K562 (cell line): ENCODE data around the gene SLC22A23. TPM values are rescaled to one million over a fixed set of nuclear protein-coding genes. Genes with fewer than 3 reads are reported as not detected.

Source experiments
- ATAC-seq: fragments of 200-7000 bp; cut with Tn5 transposase; 3 replicates; pipeline ENCODE4 v1.9.1; 2020; ENCODE audit warnings: moderate library complexity
- BruUV-seq: library from RNA; stranded (reverse); fragments of 400-500 nt; replicated peaks from 2 replicates; lab custom pipeline; 2021; lab: Mats Ljungman, UMichigan
- CTCF ChIA-PET: fragments of 300-600 bp; formaldehyde crosslinking; extraction: SDS; loops from one replicate; lab custom pipeline; 2021; ENCODE audit warnings: low intra/inter-chr PET ratio; lab: Yijun Ruan, JAX
- POLR2A ChIA-PET: fragments of 300-600, 350-650 bp; sonication (Branson Sonifier 250); formaldehyde crosslinking; extraction: SDS; loops from one replicate; lab custom pipeline; 2021; ENCODE audit warnings: antibody characterized with exemption, inconsistent platforms; lab: Yijun Ruan, JAX
- DNase-seq, 4 experiments: peaks; one replicate each; pipeline versions ENCODE4 v3.0.0 to v3.0.0-alpha.2; 2011 to 2018; ENCODE audit warnings: low spot score in 3 of 4, mixed read lengths in 3 of 4; ENCODE audit errors: extremely low read depth in 1 of 4
- FAIRE-seq: peaks from 2 replicates; lab custom pipeline; 2011; peaks lifted over from hg19 to GRCh38; lab: Jason Lieb, UNC
- H2AFZ ChIP-seq: 2 replicates; pipeline ENCODE4 v1.6.0; 2011; ENCODE audit warnings: low read depth, low read length, control low read depth, inconsistent platforms
- H3K27ac ChIP-seq: fragments of 200-600 bp; 3 replicates; pipeline ENCODE4 v1.8.0; 2011; ENCODE audit warnings: low read depth, mild to moderate bottlenecking, control low read depth, inconsistent platforms, low read length, moderate library complexity, mixed read lengths; ENCODE audit errors: extremely low read depth
- H3K27me3 ChIP-seq, 2 experiments: fragments of 300-600 bp in 1 of 2; 2 replicates in 1 of 2; 3 replicates in 1 of 2; pipeline versions ENCODE4 v1.6.0 to v1.8.0; 2011; ENCODE audit warnings: inconsistent platforms in 2 of 2, low read length in 2 of 2, mild to moderate bottlenecking in 1 of 2, mixed read lengths in 1 of 2, moderate library complexity in 1 of 2; ENCODE audit not compliant: control insufficient read depth in 2 of 2, insufficient read depth in 2 of 2
- H3K36me3 ChIP-seq: fragments of 300-600 bp; 3 replicates; pipeline ENCODE4 v1.8.0; 2011; ENCODE audit warnings: mild to moderate bottlenecking, low read length, inconsistent platforms; ENCODE audit not compliant: control insufficient read depth, insufficient read depth
- H3K4me1 ChIP-seq, 2 experiments: fragments of 200-600 bp in 1 of 2; replicated peaks in 1 of 2; 2 replicates in 1 of 2; 3 replicates in 1 of 2; pipeline versions ENCODE4 v1.5.1 to v1.8.0; 2011; ENCODE audit warnings: inconsistent platforms in 2 of 2, low read length in 2 of 2, mild to moderate bottlenecking in 1 of 2, mixed read lengths in 1 of 2, moderate library complexity in 1 of 2; ENCODE audit not compliant: control insufficient read depth in 2 of 2, insufficient read depth in 2 of 2
- H3K4me2 ChIP-seq: 2 replicates; pipeline ENCODE4 v1.6.1; 2011; ENCODE audit warnings: low read length, control low read depth, inconsistent platforms, mixed read lengths; ENCODE audit not compliant: insufficient read depth
- H3K4me3 ChIP-seq: fragments of 200-600 bp; sonication (generic), shearing (Covaris generic); 2 replicates; pipeline ENCODE4 v1.5.1; 2016; ENCODE audit warnings: control low read depth, inconsistent platforms
- H3K79me2 ChIP-seq: fragments of 200-600 bp; 3 replicates; pipeline ENCODE4 v1.8.0; 2011; ENCODE audit warnings: low read length, inconsistent platforms; ENCODE audit not compliant: control insufficient read depth, insufficient read depth
- H3K9ac ChIP-seq, 2 experiments: 2 replicates each; pipeline versions ENCODE4 v1.6.0 to v1.6.1; 2011; ENCODE audit warnings: low read depth in 2 of 2, low read length in 2 of 2, control low read depth in 1 of 2, inconsistent platforms in 1 of 2, mild to moderate bottlenecking in 1 of 2, mixed read lengths in 1 of 2; ENCODE audit not compliant: insufficient read depth in 1 of 2
- H3K9me1 ChIP-seq: one replicate; pipeline ENCODE4 v1.6.0; 2011; ENCODE audit warnings: inconsistent platforms, mild to moderate bottlenecking, low read length, moderate library complexity; ENCODE audit not compliant: control insufficient read depth, insufficient read depth
- H3K9me3 ChIP-seq: replicated peaks from 2 replicates; pipeline ENCODE4 v1.5.1; 2011; ENCODE audit warnings: low read depth, low read length, inconsistent platforms; ENCODE audit not compliant: control insufficient read depth, insufficient read depth
- H4K20me1 ChIP-seq: replicated peaks from 2 replicates; pipeline ENCODE4 v1.6.1; 2011; ENCODE audit warnings: low read length, inconsistent platforms, mixed read lengths; ENCODE audit not compliant: control insufficient read depth, insufficient read depth
- COPS2 ChIP-seq: fragments of 450-650 bp; conservative IDR thresholded peaks from 2 replicates; pipeline ENCODE4 v1.6.1; 2016; ENCODE audit warnings: mild to moderate bottlenecking, moderate library complexity
- CREB3 ChIP-seq: fragments of 450-650 bp; conservative IDR thresholded peaks from 2 replicates; pipeline ENCODE4 v1.6.1; 2016; ENCODE audit warnings: missing genetic modification characterization, low read depth, mild to moderate bottlenecking, missing compliant biosample characterization, moderate library complexity
- CREBBP ChIP-seq: IDR thresholded peaks from one replicate; pipeline ENCODE4 v1.6.1; 2012; ENCODE audit warnings: low read depth, mild to moderate bottlenecking, control low read depth, inconsistent platforms, low read length
- FOS ChIP-seq: IDR thresholded peaks from 3 replicates; pipeline ENCODE4 v1.6.1; 2011; ENCODE audit not compliant: insufficient read length; ENCODE audit errors: extremely low read depth
- MYC ChIP-seq, 2 experiments: fragments of 250-450 bp in 1 of 2; sonication (Bioruptor Pico) in 1 of 2; IDR thresholded peaks; 2 replicates each; pipeline versions ENCODE4 v1.5.1 to v1.6.1; 2012 to 2021; ENCODE audit warnings: low read depth in 2 of 2, borderline replicate concordance in 1 of 2, improper control_type of control experiment in 1 of 2, low read length in 1 of 2, mild to moderate bottlenecking in 1 of 2, moderate library complexity in 1 of 2
- NR4A1 ChIP-seq, 2 experiments: fragments of 250-450 bp in 1 of 2; fragments of 450-650 bp in 1 of 2; sonication (Bioruptor Pico) in 1 of 2; IDR thresholded peaks; 2 replicates each; pipeline versions ENCODE4 v1.4.0 to v1.6.1; 2016 to 2020; ENCODE audit warnings: mild to moderate bottlenecking in 2 of 2, missing compliant biosample characterization in 1 of 2, missing genetic modification characterization in 1 of 2, moderate library complexity in 1 of 2
- POLR2AphosphoS2 ChIP-seq: IDR thresholded peaks from 2 replicates; pipeline ENCODE4 v1.6.1; 2012; ENCODE audit warnings: low read length, improper control_type of control experiment
- RERE ChIP-seq: sonication (generic); formaldehyde crosslinking; IDR thresholded peaks from 2 replicates; pipeline ENCODE4 v1.8.0; 2023; ENCODE audit warnings: missing genetic modification reagents, mild to moderate bottlenecking, borderline replicate concordance
- TCF3 ChIP-seq: sonication (generic); formaldehyde crosslinking; IDR thresholded peaks from 2 replicates; pipeline ENCODE4 v1.4.0; 2020; ENCODE audit warnings: mild to moderate bottlenecking, missing genetic modification reagents
- TRIM24 ChIP-seq, 2 experiments: fragments of 450-650 bp; IDR thresholded peaks; 2 replicates each; pipeline ENCODE4 v1.6.1; 2016
- USF2 ChIP-seq: sonication (generic); formaldehyde crosslinking; IDR thresholded peaks from 2 replicates; pipeline ENCODE4 v1.5.0; 2020; ENCODE audit warnings: missing genetic modification reagents
- ZNF354B ChIP-seq: fragments of 250-450 bp; sonication (Bioruptor Pico); IDR thresholded peaks from 2 replicates; pipeline ENCODE4 v1.4.0; 2020
- ZNF431 ChIP-seq: sonication (generic); formaldehyde crosslinking; IDR thresholded peaks from 2 replicates; pipeline ENCODE4 v1.8.0; 2022; ENCODE audit warnings: mild to moderate bottlenecking, missing genetic modification reagents
- WGBS: fragments of 100-300 bp; shearing (Covaris generic); methylation state at CpG from one replicate; pipeline ENCODE4 v1.1.6; 2016; ENCODE audit warnings: low coverage, mixed read lengths; ENCODE audit not compliant: insufficient coverage; ENCODE audit errors: missing lambda C conversion rate; 5-methylcytosine and 5-hydroxymethylcytosine counted together
- in situ Hi-C: fragments of 300-500 bp; cut with MboI; formaldehyde crosslinking; loops from 4 replicates; pipeline ENCODE4 v1.15.0; 2018; ENCODE audit warnings: inconsistent platforms, mixed read lengths
- intact Hi-C: fragments of 100-400 bp; cut with micrococcal nuclease; formaldehyde crosslinking; loops from 2 replicates; pipeline ENCODE4 v1.14.2; 2022
- polyA plus RNA-seq, 8 experiments: library from polyadenylated mRNA; depleted of rRNA in 4 of 8; stranded (reverse) in 5 of 8; unstranded in 3 of 8; fragments of >200 nt; fragmentation: Nextera tagmentation in 2 of 8; fragmentation: Illumina TruSeq in 1 of 8; extraction: Ambion mirVana in 2 of 8; extraction: Trizol in 1 of 8; gene quantifications; 2 replicates each; pipeline versions ENCODE4 v1.2.1 to v1.2.3, GENCODE V29; 2011 to 2014; ENCODE audit warnings: inconsistent platforms in 1 of 8, missing spikeins in 1 of 8
- total RNA-seq, 7 experiments: library from RNA; depleted of rRNA in 6 of 7; stranded (reverse); fragments of >200 nt in 6 of 7; fragmentation: Illumina TruSeq in 2 of 7; extraction: Trizol in 2 of 7; gene quantifications; 2 replicates each; pipeline versions ENCODE4 v1.2.1 to v1.2.3, GENCODE V29; 2011 to 2021; ENCODE audit warnings: low replicate concordance in 1 of 7

The SLC22A23 gene
- total and polyA plus RNA-seq, 9 of the 15 experiments (the other 6 are each of a cell fraction or from before 2014, with no cell fraction given), result 0.30 to 8.7 (median 2.5) TPM

- H3K27me3 ChIP-seq, result no peaks in the 10 kb centered on the region; a peak in 1 of 5 replicates
- no TSS peak for BruUV-seq
- POLR2A ChIA-PET, result interaction anchor here (0.8 to 1.4 kb wide), 2 partner anchors 12 to 18 kb away, joined by 3 read pairs; no protein-coding TSS in a partner anchor
- DNase-seq (no peak), FAIRE-seq (no peak), ATAC-seq (no peak)
- H3K4me1 ChIP-seq, result no peaks in the 10 kb centered on the region; a peak in 1 of 5 replicates
- in situ Hi-C loops (no loop called here), intact Hi-C loops (no loop called here)
- no peaks in the 10 kb centered on the region for H4K20me1 ChIP-seq
- H3K9ac ChIP-seq, result no peak overlapping the region
- H3K4me2 ChIP-seq, result no peak overlapping the region
- H3K36me3 ChIP-seq, result no peaks in the 10 kb centered on the region
- H3K9me3 ChIP-seq, result no peaks in the 10 kb centered on the region
- H3K27ac ChIP-seq, result no peak overlapping the region
- no peaks in the 10 kb centered on the region for H3K9me1 ChIP-seq
- H3K4me3 ChIP-seq, result no peak overlapping the region
- WGBS, result 30% methylated on average over 6 of the region's 6 CpGs
- no peak overlapping the region for H2AFZ ChIP-seq
- CTCF ChIA-PET, result no interaction called here
- no peaks in the 10 kb centered on the region for H3K79me2 ChIP-seq
- no peak for TF ChIP-seq USF2
- no peak for TF ChIP-seq RERE (CRISPR knock-in tag)
- no peak for TF ChIP-seq NR4A1 (CRISPR knock-in tag; IDR thresholded peaks at IDR 0.05)
- no peak for TF ChIP-seq NR4A1 (tag; IDR thresholded peaks at IDR 0.05)
- TF ChIP-seq POLR2AphosphoS2, result no peak
- no peak for TF ChIP-seq FOS
- no peak for TF ChIP-seq ZNF431 (CRISPR knock-in tag)
- TF ChIP-seq CREBBP, result no peak
- no peak for TF ChIP-seq TCF3 (CRISPR knock-in tag)
- no peak for TF ChIP-seq MYC (IDR thresholded peaks at IDR 0.05; ENCODE audit: low read depth, low read length)
- TF ChIP-seq MYC (CRISPR knock-in tag; IDR thresholded peaks at IDR 0.05; ENCODE audit: borderline replicate concordance, low read depth), result no peak
- no peak for TF ChIP-seq TRIM24 (IDR thresholded peaks at IDR 0.05)
- no peak for TF ChIP-seq COPS2
- no peak for TF ChIP-seq ZNF354B (CRISPR knock-in tag)
- TF ChIP-seq CREB3 (tag), result no peak
Observed at GRCh38 chr6:3466488-3467219, 9.8 kb upstream of the SLC22A23 start.
